Dedifferentiated amniotic fluid mesenchymal stem cell (primary cell): Measurements from ENCODE around the gene PCYT1B.
"Not testable (repeated sequence)": the region's sequence is repeated elsewhere in the genome, so short reads cannot be mapped to it uniquely, and the experiment has no call there.

Source experiments
- DNase-seq: peaks from one replicate; pipeline ENCODE4 v3.0.0-alpha.2; 2016; ENCODE audit errors: extremely low spot score

PCYT1B gene

DNA sequence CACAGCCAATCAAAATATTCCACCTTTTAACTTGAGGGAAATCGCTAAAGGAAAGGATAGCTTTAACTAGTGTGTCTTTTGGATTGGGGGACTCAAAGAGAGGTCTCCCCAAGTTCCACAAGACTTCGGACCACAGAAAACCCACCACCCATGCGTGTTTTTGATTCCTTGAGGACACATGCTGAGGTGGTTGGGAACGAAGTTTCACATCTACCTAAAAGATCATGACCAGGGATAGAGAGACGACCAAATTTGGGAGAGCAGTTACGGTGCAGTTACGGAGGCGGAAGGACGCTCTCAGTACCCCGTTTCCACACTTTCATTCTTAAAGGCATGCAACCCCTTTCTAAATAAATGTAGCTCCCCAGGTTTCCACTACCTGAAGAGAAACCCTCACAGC, 1.1 kb downstream of the PCYT1B start:
- DNase-seq: no peak

DNA sequence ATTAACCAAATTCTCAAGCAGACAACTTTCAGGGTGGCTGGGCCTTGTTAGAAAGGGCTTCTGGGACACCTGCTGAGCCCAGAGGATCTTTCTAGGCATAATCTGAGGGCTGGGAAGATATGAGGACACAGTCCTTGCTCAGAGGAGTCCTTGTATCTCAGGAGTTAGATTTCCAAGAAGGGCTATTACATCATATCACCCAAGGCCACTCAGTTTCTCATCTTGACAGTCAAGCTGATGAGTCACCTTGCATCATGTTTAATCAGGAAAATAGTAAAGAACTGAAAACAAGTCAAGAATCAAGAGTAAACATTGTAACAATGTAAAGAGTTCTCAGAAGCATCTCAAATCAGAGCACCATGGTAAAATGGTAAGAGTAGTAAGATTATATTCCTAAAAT, 4.0 kb downstream of the PCYT1B start:
- DNase-seq: no peak

DNA sequence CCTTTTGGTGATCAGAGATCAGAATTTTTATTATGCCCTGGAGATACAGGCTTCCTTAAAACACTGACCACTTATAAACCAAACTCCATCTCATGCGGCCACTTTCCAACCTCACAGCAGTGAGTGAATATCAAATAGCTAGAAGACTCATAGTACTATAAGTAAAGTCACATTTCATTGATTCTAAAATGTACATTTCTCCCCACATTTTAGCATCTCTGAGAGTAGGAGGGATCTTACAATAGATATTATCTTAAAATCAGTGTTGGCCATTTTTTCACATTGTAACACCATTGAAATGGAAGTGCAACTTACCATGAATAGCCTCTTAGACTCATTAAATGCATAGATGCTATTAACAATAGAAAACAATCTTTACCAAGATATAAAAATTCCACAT, 17.4 kb downstream of the PCYT1B start:
- no peak for DNase-seq

DNA sequence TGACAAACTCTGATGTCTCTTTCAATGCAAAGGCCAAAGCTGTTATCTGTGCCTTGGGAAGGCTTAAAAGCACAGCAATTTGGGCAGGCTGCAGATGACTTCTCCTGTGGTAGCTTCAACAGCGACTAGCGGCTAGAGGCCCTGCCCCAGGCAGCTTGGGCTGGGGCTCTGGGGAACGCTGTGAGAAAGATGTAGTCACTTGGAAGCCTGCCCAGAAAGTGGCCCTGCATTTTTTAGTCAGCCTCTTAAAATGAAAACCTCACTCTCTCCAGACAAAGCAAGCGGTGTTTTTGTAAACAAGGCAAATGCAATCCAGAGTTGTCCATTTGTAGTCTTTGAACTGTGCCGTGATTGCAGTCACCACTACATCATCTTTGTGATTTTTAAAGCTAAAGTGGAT, 27.5 kb downstream of the PCYT1B start:
- peak; percentile 61 for DNase-seq

DNA sequence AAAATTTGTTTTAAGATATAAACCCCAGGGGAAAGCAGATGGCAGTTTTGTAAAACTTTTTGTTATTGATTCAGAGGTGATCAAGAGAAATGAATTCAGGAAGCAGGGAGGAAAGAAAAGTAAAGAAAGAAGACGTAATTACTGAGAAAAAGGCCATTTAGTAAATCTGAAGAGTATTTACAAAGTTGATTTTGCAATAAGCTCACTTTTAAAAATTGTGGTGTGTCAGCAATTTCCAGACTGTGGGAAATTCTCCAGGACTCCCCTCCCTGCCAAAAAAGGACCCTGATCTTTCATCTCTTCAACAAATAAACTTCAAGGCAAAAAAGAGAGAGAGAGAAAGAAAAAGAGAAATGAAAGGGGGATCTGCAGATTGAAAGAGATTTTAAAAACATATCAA, 36.6 kb downstream of the PCYT1B start:
- no peak for DNase-seq

DNA sequence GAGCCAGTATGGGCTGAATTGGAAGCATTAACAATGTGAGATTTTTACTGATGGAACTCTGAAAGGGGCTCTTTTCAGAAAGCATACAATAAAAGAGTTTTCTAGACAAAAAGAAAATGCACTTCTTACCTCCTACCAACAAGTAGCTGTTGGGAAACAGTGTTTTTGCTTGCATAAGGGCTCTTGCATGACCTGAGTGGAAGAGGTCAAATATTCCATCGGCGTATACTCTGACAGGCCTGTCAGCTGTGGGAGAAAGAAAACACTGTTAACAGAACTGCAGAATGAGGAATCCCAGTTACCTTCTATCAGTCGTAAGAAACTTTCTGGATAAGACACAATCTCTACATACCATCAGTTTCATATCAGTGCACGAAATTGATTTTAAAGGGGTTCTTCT, 39.5 kb downstream of the PCYT1B start:
- DNase-seq: no peak

DNA sequence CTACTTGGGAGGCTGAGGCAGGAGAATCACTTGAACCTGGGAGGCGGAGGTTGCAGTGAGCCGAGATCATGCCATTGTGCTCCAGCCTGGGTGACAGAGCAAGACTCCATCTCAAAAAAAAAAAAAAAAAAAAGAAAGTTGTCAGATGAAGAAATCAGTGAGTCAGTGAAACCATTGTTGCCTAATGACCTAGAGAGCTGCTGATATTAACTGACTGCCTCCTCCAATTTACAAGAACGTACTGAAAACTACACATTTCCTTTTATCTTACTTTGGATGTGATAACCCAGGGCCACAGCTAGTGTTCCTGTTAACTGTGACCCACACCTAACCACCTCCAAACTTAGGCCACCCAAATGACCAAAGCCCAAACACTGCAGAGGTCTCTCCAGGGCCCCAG, 41.2 kb downstream of the PCYT1B start:
- not testable (repeated sequence) for DNase-seq

DNA sequence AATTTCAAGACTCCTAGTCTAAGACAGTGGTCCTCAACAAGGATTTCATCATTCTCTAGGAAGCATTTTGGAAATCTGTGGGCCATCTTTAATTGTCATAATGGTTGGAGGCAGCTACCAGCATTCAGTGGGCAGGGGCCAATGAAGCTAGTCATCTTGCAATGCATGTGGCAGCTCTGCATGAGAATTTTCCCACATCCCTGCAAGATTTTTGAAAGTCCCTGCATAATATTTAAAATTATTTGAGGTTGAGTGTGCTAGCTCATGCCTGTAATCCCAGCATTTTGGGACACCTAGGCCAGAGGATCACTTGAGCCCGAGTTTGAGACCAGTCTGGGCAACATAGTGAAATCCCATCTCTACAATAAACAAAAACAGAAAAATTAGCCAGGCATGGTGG, 44.0 kb downstream of the PCYT1B start:
- DNase-seq: no peak

DNA sequence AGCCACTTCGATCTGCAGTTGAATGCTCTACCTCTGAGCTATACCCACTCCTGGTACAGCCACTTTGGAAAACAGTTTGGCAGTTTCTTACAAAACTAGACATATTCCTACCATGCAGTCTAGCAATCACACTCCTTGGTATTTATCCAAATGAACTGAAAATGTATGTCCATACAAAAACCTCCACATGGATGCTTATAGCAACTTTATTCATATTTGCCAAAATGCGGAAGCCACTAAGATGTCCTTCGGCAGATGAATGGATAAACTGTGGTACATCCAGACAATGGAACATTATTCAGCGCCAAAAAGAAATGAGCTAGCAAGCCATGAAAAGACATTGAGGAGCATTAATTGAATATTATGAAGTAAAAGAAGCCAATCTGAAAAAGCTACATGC, 45.3 kb downstream of the PCYT1B start:
- DNase-seq: no peak

DNA sequence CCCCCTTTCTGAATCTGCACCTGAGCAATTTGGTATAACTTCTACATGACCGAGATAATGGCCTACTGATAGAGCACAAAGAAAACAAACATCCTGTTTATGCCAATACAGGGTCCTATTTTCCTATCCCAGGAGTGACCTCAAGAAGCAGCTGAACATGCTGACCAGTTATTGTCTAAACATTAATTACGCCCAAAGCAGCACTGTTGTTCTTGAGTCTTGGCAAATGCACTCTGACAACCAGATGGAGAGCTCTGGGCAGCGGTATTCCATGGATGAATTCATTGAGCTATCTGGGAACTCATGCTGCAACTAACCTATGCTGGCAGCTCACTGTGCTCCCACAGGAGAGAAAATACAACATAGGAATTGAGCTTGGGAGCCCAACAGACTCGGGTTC, 52.6 kb downstream of the PCYT1B start:
- DNase-seq: no peak

DNA sequence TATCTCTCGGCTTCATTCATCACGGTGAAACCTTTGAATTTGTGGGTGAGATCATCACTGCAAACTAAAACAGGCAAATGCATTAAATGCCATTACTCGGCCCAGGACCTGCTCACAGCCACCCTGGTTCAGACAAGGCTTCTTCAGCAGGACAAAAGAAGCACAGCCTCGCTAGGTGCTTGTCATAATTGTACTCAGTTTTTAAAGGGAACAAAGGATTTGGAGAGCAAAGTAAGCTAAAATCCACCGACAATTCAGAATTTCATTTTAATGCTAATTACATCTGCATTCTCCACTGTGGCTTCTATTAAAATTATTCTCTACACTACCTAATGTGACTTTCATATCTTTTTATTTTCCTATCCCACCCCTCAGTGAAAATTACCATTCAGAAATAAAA, 57.0 kb downstream of the PCYT1B start:
- DNase-seq: no peak

DNA sequence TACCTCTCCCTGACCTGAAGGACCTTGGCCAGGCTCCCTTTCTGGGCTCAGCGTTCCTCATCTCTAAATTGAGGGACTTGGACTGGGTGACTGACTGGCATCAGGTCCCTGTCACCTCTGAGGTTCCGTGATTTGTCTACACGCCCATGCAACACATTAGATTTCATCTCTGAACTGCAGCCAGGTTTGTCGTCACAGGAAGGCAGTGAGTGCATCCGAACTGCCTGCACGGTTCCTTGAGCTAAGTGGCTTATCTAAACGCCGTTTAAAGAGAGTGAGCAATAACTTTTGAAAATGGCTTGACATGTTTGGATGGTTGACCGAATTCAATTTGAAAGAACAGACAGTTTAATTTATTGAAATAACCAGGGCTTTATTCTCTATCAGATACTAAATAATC, 70.1 kb downstream of the PCYT1B start:
- DNase-seq: no peak

DNA sequence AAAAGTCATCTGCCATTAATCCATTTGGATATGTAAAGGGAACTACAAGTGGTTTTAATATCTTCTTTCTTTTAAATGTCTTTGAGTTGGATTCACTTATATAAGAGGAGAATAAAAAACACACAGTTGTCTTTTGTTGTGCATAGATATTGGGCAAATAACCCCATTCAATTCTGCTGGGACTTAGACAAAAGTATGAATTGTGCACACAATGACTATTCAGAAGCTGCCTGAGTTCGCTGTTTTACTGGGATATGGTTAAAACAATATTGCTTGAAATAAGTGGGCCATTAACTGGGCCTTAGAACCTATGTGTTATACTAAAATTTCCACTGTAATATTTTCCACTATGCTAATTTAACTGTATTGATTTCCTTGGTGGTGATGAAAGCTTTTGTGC, 71.7 kb downstream of the PCYT1B start:
- no peak for DNase-seq

DNA sequence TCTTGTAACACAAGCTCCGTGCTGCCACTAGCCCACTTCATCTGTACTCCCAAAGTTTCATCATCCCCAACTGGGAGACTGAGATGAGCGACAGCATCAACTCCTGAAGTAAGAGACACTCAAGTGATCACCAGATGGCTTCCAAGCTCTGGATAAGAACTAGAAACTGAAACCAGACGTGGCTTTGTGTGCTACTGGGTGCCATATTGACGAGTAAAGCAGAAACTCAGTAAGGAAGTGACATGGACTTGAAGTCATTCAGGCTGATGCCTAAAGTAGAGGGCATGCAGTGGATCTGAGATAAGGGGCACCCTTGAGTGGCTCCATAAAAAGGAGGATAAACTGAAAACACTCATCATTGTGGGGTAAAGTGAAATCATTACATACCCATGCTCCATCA, 72.4 kb downstream of the PCYT1B start:
- DNase-seq: no peak

DNA sequence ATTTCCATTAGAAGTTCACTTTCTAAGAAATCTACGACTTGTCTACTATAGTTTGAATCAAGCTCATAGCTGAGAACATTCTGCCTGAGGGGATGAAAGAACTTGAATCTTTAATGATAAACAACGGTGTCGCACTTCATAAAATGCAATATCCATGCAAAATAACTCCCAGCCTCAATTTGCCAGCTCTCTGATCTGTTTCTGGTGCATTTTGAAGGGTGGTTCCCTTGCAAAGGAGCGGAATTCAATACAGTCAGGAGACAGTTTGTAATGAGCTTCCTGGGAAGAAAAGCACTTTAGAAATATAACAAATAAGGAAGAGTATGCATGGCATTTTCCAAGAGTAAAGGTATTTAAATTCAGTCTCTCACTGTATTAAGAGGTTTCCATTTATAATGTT, 80.0 kb downstream of the PCYT1B start:
- DNase-seq: no peak

DNA sequence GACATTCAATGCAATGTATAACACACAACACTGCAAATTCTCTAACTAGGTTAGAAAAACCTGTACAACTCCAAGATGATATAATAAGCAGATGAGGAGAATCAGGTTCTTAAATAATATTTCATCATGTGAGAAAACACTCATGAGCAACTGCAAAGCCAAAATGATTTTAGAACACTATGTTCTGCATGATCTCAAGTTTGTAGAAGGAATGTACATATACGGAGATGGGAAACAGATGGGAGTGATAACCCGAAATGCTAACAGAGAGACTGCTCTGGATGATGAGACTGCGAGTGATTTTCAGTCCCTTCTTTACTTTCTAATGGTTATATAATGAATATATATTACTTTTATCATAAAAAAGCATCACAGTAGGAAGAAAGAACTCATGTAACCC, 80.9 kb downstream of the PCYT1B start:
- DNase-seq: no peak

DNA sequence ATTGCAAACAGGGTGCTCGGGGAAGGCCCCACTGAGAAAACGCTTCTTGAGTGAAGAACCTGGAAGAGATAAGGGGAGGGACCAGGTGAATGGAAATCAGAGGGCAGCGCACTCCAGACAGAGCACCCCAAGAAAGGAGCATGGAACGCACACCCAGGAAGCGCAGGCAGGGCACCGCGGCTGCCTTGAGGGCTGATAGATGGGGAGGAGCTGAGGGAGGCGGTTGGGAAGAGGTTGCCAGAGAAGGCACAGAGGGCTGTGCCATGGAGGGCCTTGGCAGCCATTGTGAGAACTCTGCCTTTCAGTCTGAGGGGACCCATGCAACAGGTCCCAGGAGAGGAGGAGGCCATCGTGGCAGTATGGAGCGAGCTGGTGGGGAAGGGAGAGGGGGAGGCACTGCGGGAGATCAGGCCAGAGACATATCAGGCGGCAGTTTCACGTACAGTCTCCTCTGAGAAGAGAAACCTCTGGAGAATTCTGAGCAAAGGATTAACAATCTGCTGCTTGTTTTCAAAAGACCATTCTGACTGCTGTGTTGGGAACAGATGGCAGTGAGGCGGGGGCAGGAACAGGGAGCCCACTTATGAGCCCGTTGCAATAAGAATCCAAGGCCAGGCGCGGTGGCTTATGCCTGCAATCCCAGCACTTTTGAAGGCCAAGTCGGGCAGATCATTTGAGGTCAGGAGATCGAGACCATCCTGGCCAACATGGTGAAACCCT, 83.7 kb downstream of the PCYT1B start:
- DNase-seq: no peak

DNA sequence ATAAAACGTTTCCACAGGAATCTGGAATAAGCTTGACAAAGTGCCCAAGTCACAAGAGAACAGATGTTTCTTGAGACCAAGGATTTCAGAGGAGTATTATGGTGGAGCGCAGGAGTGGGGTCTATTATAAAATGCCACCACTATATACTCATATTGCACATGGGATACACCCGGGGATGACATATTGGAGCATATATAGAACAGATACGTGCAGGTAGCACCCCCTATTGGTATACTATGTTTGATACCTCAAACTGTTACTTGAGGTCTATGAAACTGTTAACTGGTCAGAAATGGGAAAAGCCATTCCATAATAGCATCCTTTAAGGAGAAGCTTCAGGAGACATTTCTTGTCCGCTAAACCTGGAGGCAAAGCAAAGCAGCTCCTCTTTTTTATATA, 86.0 kb downstream of the PCYT1B start:
- DNase-seq: no peak

DNA sequence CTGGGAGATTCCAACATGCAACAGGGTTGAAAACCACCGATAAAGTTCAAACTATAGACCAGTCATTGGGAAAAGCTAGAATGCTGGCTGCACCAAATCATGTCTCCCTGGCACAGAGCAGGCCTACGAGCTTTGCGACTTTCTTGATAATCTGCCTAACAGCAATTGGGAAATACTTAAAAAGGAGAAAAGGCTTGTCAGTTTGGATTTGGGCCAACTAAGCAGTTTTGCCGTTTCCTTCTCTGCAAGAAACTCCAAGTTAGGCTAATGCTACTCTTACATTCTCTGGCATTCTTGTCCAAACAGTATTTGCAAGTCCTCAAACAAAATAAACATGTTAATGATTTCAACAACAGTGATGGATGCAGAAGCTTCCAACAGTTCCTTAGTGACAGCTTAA, 94.1 kb downstream of the PCYT1B start:
- no peak for DNase-seq

DNA sequence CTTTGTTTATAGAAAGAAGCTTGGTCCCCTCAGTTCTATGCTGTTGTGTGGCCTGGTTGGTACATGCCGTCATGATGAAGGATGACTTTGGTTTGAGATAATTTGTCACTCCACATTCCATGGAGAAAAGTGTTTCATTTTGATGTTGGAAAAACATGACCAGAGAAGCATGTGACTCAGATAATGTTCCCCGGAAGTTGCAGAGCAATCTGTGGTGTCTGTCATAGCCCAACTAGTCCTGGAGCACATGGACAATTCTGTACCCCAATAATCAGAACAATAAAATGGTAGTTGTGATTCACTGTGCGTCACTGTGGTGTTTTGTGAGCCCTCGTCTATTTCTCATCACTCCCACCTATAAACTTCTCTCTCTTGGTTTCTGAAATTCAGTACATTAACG, 97.0 kb downstream of the PCYT1B start:
- DNase-seq: no peak

DNA sequence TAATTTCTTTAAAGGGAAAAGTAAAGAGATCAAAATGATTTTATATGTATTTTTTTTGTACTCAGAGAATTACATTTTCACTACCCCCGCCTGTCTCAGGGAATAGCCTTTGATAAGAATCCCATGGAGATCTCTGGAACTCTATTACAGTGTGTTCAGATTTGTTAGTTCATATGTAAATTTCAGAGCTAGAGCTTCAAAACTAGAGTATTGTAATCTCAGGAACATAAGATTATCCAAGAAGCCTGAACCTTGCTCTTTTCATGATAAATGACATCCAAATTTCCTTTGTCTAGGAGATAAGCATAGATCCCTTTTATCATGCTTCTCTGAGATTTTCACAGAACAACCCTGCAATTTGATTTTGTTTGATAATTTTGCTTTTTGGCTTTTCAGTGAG, 99.2 kb downstream of the PCYT1B start:
- no peak for DNase-seq

DNA sequence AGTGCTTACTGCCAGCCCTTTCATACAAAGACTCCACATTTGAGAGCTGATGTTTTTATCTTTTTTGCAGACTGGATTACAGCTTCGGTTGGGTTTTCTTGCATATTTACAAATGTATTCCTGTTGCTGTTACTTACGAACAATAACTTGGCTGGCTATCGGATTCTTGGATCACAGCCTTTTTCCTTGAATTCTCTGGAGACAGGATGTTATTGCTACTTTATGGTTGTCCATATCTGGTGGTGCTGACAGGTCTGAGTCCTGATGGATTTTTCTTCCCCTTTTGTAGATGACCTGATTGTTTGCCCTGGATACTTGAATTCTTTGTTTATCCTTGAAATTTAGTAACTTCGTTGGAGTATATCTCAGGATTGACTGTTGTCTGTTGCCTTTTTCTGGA, 104.4 kb downstream of the PCYT1B start:
- DNase-seq: no peak

DNA sequence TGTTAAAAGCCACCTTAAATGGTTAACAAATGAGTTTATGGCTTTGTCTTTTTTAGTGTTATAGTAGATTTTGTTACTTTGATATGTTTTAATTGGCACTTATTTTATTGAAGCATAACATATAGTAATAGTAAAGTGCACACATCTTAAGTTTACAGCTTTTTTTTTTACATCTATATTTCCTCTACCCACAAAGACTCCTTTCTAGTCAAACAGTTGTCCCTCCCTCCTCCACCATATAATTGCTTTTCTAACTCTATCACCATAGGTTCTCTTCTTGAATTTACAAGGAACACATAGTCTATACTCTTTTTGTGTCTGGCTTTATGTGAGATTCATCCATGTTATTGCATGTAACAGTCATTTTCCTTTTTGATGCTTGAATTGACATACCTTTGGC, 110.6 kb downstream of the PCYT1B start:
- DNase-seq: no peak

DNA sequence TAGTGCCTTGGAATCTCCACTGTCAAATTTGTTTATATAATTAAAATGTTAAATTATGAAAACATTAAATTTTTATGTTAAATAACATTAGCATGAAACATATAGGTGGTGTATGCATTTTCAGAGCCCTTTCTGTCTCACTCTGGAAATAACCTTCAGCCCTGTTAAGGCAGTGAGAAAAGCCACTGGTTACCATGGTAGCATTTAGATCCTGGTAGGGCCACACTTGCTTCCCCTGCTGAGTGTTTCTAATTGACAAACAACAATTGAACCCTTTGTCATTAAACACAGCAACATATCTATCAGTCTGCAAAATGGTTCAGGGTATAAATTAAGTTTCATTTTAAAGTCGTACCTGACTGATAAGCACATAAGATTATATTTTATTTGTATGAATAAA, 118.5 kb downstream of the PCYT1B start:
- DNase-seq: no peak

DNA sequence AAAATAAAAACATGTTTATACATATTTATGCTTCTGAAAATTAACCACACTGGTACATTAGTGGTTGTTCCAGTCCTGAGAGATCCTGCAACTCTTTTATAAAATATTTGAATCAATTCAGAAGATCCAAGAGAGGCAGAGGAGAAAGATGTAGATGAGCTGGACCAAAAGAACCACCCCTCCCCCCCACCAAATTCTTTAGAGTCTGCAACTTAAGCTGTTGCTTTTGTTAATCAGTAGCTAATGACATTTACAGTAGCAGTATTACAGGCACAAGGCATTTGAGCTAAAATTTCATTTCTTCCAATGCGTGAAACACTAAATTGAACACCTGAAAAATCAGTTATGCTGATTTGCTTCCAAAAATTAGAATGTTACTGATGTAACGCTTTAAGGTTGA, 120.5 kb downstream of the PCYT1B start:
- DNase-seq: no peak
